Hair follicular keratinocyte (primary cell): ENCODE data around the gene GPR3. TPM values are rescaled to one million over a fixed set of nuclear protein-coding genes. Genes with fewer than 3 reads are reported as not detected.

Experiments used
- total RNA-seq: library from RNA; depleted of rRNA; stranded (reverse); fragments of >200 nt; gene quantifications from 2 replicates; pipeline ENCODE4 v1.2.3, GENCODE V29; 2015

The GPR3 gene
- total RNA-seq = 1.0 TPM in 2 replicates

GRCh38 chr1:27392096-27392777 lies at the start of gene GPR3:
Gene GPR3, plus strand, starts transcription at chr1:27392622. Its CDS starts 1,177 bp downstream, at chr1:27393799.

GRCh38 chr1:27366411-27367159 lies 25.8 kb upstream of the GPR3 start, which contains the start of gene MAP3K6:
Gene MAP3K6, minus strand, starts transcription at chr1:27366961. Its CDS starts 364 bp downstream, at chr1:27366597.

GRCh38 chr1:27374362-27375086 lies 17.9 kb upstream of the GPR3 start, which contains the start of gene FCN3:
Gene FCN3, minus strand, starts transcription at chr1:27374824. Its CDS starts 6 bp downstream, at chr1:27374818.

GRCh38 chr1:27383039-27383605 lies 9.3 kb upstream of the GPR3 start, which contains the start of gene CD164L2:
Gene CD164L2, minus strand, starts transcription at chr1:27383333. Its CDS starts 94 bp downstream, at chr1:27383239.

Other genes starting within 250 kb of the GPR3 start
- 24.7 and 34.0 TPM in 2 replicates for gene SLC9A1, start 237.5 kb upstream of the GPR3 start, total RNA-seq
- 12.6 and 21.2 TPM in 2 replicates for gene WDTC1, start 158.0 kb upstream of the GPR3 start, total RNA-seq
- 20.0 and 20.9 TPM in 2 replicates for gene TMEM222, start 70.5 kb upstream of the GPR3 start, total RNA-seq
- 28.9 and 71.5 TPM in 2 replicates for gene SYTL1, start 50.6 kb upstream of the GPR3 start, total RNA-seq
- gene MAP3K6, start 25.7 kb upstream of the GPR3 start, total RNA-seq = 10.7 and 17.0 TPM in 2 replicates
- gene FCN3, start 17.8 kb upstream of the GPR3 start, total RNA-seq = not detected in 2 replicates
- 0.65 and 1.6 TPM in 2 replicates for gene CD164L2, start 9.3 kb upstream of the GPR3 start, total RNA-seq
- gene WASF2, start 97.5 kb downstream of the GPR3 start, total RNA-seq = 20.8 and 33.3 TPM in 2 replicates
- gene AHDC1, start 211.5 kb downstream of the GPR3 start, total RNA-seq = 7.3 and 8.4 TPM in 2 replicates
- gene FGR, start 242.6 kb downstream of the GPR3 start, total RNA-seq = 0.23 TPM in 1 of 2 replicates, not detected in the other